ENCODE measurements around the gene KRT17. TPM values are rescaled to one million over a fixed set of nuclear protein-coding genes. Genes with fewer than 3 reads are reported as not detected.

KRT17 gene
- total RNA-seq, 1 experiment from 2014 or later, result 1.5 TPM

DNA sequence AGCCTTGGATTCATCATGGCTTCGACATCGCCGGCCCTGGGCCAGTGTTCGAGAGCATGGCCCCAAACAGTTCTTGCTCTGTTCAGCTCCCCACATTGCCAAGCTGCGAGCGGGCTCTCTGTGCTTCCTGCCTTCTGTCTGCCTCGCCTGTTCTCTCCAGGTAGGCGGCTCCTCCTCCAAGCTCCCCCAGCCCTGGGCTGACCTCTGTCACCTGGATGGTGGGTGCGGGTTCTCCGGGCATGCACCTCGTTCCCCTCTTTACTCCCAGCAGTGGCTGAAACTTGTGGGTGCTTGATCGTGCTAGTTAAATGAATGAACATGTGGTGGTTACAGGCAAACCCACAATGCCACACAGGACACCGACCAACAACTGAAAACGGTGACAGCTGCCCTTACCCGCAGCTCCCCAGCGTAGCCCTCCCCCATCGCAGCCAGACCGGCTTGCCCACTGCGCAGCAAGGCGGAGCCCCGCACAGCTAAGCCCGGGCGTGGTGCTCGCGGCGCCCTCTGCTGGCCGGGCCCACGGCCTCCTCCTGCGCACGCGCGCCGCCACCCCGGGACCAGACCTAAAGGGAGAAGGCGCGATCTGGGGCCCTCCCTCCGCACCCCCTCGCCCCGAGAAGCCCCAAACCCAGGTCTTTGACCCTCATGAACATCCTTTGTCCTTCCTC lies 41.3 kb upstream of the KRT17 start (continued):
- TF ChIP-seq, protein P1, sequence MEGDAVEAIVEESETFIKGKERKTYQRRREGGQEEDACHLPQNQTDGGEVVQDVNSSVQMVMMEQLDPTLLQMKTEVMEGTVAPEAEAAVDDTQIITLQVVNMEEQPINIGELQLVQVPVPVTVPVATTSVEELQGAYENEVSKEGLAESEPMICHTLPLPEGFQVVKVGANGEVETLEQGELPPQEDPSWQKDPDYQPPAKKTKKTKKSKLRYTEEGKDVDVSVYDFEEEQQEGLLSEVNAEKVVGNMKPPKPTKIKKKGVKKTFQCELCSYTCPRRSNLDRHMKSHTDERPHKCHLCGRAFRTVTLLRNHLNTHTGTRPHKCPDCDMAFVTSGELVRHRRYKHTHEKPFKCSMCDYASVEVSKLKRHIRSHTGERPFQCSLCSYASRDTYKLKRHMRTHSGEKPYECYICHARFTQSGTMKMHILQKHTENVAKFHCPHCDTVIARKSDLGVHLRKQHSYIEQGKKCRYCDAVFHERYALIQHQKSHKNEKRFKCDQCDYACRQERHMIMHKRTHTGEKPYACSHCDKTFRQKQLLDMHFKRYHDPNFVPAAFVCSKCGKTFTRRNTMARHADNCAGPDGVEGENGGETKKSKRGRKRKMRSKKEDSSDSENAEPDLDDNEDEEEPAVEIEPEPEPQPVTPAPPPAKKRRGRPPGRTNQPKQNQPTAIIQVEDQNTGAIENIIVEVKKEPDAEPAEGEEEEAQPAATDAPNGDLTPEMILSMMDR (IDR thresholded peaks at IDR 0.05), result peak; percentile 71
- no peak for TF ChIP-seq ATF1 (CRISPR knock-in tag; IDR thresholded peaks at IDR 0.05)
- TF ChIP-seq SP1 (CRISPR knock-in tag; conservative IDR thresholded peaks at IDR 0.05), result no peak; the same call in 1 of the 2 replicates
- no peak for TF ChIP-seq SMAD3 (CRISPR knock-in tag; IDR thresholded peaks at IDR 0.05; ENCODE audit: borderline replicate concordance)
- TF ChIP-seq, protein P2, sequence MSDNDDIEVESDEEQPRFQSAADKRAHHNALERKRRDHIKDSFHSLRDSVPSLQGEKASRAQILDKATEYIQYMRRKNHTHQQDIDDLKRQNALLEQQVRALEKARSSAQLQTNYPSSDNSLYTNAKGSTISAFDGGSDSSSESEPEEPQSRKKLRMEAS (CRISPR knock-in tag; IDR thresholded peaks at IDR 0.05), result peak; percentile 79

DNA sequence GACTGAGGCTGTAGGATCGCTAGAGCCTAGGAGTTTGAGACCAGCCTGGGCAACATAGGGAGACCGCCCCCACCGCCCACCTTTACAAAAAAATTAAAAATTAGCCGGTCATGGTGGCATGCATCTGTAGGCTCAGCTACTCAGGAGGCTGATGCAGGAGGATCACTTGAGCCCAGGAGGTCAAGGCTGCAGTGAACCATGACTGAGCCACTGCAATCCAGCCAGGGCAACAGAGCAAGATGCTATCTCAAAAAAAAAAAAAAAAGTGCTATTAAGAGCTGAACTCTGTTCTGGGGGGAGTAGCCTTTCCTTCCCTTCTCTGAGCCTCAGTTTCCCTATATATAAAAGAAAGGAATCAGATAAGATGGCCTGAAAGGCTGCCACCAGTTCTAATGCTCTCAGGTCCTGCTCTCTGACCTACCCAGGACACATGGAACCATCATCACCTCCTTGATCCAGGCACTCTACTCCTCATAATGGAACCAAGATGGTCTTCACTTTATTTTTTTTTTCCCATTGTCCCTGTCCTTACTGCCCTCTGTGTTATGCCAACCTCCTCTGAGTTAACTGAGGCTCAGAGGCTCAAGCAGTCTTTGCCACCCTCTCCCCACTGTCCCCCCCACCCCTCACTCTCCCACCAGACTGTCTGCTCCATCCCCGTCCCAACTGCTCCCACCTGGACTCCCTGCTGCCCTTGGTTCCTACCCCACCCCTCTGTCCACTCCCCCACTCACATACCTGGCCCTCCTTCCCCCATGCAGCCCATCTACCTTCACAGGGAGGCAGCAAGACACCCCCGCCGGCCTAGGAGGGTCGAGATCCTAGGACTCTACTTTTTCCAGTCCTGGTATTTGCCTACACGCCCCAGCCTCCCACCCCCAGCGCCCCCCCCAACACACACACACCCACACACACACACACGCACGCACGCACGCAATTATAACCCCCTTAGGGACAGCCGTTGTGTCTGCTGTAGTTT lies 40.5 kb upstream of the KRT17 start:
- Mint-ChIP-seq H3K4me1 (peaks cover 16% of the 10 kb centered on the region), H3K4me3 (peak overlapping the region; percentile 85), H3K9me3 (no peaks in the 10 kb centered on the region), H3K36me3 (no peaks in the 10 kb centered on the region), H3K27ac (no peak overlapping the region), H3K27me3 (ENCODE audit: low read depth) (peaks cover 17% of the 10 kb centered on the region)
- ChIA-PET CTCF (interaction anchor here (0.5 to 10.0 kb wide), 80 partner anchors 11 to 1105 kb away, joined by 3 to 380 read pairs (median 5); partner anchors contain the start of genes EIF1, JUP, KRT13 and KRT17), POLR2A (interaction anchor here (1.1 to 4.1 kb wide), 4 partner anchors 17 to 1045 kb away, joined by 3 to 38 read pairs (median 6); partner anchors contain the start of genes EIF1 and KRT19)
- no peak for DNase-seq (ENCODE audit: low spot score)
- no peak for ATAC-seq
- TF ChIP-seq MXD4 (CRISPR knock-in tag; IDR thresholded peaks at IDR 0.05; ENCODE audit: borderline replicate concordance) (no peak), NR3C1 (CRISPR knock-in tag; conservative IDR thresholded peaks at IDR 0.05; ENCODE audit: low read depth) (no peak), PRRX2 (CRISPR knock-in tag; IDR thresholded peaks at IDR 0.05) (no peak), TEAD4 (CRISPR knock-in tag; IDR thresholded peaks at IDR 0.05) (no peak), ZNF416 (CRISPR knock-in tag; IDR thresholded peaks at IDR 0.05) (no peak), ZNF396 (CRISPR knock-in tag; IDR thresholded peaks at IDR 0.05; ENCODE audit: borderline replicate concordance) (no peak), CBFB (CRISPR knock-in tag; IDR thresholded peaks at IDR 0.05; ENCODE audit: low read depth) (no peak), JAZF1 (CRISPR knock-in tag; IDR thresholded peaks at IDR 0.05) (no peak)
- TF ChIP-seq, protein P3, sequence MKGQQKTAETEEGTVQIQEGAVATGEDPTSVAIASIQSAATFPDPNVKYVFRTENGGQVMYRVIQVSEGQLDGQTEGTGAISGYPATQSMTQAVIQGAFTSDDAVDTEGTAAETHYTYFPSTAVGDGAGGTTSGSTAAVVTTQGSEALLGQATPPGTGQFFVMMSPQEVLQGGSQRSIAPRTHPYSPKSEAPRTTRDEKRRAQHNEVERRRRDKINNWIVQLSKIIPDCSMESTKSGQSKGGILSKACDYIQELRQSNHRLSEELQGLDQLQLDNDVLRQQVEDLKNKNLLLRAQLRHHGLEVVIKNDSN (CRISPR knock-in tag; IDR thresholded peaks at IDR 0.05), result no peak
- TF ChIP-seq, protein P4, sequence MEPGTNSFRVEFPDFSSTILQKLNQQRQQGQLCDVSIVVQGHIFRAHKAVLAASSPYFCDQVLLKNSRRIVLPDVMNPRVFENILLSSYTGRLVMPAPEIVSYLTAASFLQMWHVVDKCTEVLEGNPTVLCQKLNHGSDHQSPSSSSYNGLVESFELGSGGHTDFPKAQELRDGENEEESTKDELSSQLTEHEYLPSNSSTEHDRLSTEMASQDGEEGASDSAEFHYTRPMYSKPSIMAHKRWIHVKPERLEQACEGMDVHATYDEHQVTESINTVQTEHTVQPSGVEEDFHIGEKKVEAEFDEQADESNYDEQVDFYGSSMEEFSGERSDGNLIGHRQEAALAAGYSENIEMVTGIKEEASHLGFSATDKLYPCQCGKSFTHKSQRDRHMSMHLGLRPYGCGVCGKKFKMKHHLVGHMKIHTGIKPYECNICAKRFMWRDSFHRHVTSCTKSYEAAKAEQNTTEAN (CRISPR knock-in tag; IDR thresholded peaks at IDR 0.05), result no peak
- TF ChIP-seq, protein P5, sequence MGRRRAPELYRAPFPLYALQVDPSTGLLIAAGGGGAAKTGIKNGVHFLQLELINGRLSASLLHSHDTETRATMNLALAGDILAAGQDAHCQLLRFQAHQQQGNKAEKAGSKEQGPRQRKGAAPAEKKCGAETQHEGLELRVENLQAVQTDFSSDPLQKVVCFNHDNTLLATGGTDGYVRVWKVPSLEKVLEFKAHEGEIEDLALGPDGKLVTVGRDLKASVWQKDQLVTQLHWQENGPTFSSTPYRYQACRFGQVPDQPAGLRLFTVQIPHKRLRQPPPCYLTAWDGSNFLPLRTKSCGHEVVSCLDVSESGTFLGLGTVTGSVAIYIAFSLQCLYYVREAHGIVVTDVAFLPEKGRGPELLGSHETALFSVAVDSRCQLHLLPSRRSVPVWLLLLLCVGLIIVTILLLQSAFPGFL (CRISPR knock-in tag; IDR thresholded peaks at IDR 0.05; ENCODE audit: borderline replicate concordance), result no peak
- TF ChIP-seq, protein P6, sequence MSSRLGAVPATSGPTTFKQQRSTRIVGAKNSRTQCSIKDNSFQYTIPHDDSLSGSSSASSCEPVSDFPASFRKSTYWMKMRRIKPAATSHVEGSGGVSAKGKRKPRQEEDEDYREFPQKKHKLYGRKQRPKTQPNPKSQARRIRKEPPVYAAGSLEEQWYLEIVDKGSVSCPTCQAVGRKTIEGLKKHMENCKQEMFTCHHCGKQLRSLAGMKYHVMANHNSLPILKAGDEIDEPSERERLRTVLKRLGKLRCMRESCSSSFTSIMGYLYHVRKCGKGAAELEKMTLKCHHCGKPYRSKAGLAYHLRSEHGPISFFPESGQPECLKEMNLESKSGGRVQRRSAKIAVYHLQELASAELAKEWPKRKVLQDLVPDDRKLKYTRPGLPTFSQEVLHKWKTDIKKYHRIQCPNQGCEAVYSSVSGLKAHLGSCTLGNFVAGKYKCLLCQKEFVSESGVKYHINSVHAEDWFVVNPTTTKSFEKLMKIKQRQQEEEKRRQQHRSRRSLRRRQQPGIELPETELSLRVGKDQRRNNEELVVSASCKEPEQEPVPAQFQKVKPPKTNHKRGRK (CRISPR knock-in tag; IDR thresholded peaks at IDR 0.05; ENCODE audit: borderline replicate concordance), result no peak
- TF ChIP-seq, protein P7, sequence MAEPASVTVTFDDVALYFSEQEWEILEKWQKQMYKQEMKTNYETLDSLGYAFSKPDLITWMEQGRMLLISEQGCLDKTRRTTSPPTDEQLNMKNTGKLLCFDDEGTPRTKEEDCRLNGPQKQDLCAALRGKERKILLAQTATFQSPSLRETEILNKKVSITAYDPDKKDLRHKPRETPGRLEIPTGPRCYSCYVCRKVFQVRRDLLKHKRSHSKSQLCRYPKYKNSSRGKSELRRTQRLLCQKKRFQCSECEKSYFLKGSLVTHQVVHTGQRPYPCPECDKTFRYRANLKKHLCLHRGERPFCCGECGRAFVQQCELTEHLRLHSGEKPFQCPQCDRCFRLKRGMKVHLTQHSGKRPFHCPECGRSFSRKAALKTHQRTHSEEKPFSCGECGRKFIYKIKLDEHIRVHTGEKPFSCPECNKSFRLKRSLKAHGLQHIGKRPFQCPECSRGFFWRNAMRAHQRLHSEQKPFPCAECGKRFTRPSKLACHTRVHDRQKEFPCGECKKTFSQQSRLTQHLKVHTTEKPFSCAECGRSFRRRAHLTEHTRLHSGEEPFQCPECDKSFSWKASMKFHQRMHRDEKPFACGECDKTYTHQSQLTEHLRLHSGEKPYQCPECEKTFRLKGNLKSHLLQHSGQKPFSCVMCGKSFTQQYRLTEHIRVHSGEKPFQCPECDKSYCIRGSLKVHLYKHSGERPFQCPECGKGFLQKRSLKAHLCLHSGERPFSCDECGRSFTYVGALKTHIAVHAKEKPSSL (CRISPR knock-in tag; conservative IDR thresholded peaks at IDR 0.05), result no peak

All from WTC11 (cell line).